ENCODE data around the gene AIFM2. TPM values are rescaled to one million over a fixed set of nuclear protein-coding genes. Genes with fewer than 3 reads are reported as not detected.
"Not testable (repeated sequence)": the region's sequence is repeated elsewhere in the genome, so short reads cannot be mapped to it uniquely, and the experiment has no call there.

Gene AIFM2
- total and polyA plus RNA-seq, 7 experiments from 2014 or later: 0.91 to 5.5 (median 3.2) TPM

DNA sequence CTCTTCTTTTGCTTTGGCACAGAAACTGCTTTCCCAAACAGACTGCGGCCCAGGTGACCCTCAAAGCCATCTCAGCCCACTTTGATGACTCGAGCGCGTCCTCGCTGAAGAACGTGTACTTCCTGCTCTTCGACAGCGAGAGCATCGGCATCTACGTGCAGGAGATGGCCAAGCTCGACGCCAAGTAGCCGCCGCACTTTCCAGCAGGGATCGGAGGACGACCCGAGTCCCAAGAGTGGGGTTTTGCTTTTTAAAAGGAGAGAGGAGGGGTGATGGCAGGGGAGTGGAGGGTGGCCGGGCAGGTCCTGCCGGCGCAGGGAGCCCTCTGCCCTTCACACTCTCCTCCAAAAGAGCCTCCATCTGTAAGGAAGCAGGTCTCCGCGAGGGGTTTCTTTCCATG lies 21.1 kb downstream of the AIFM2 start:
- Histone ChIP-seq H3K4me1 (ENCODE audit: control insufficient read depth in 2 of 2, insufficient read depth in 2 of 2, low read length in 2 of 2) (peaks cover 0 to 6% of the 10 kb centered on the region in 2 donors), H3K9me3 (ENCODE audit: control insufficient read depth in 2 of 3, low read length in 3 of 3) (no peaks in the 10 kb centered on the region), H3K36me3 (ENCODE audit: control insufficient read depth in 2 of 3, insufficient read depth in 3 of 3, low read length in 3 of 3) (peaks cover 0 to 53% (median 4%) of the 10 kb centered on the region in 3 experiments), H3K27ac (ENCODE audit: low read depth, low read length) (no peak overlapping the region), H3K4me3 (ENCODE audit: low read length) (no peak overlapping the region), H3K27me3 (ENCODE audit: control insufficient read depth in 2 of 2, insufficient read depth in 2 of 2, low read length in 2 of 2) (no peaks in the 10 kb centered on the region)
- intact Hi-C loops (cut with micrococcal nuclease): no loop called here
- H3K9me3 Mint-ChIP-seq: no peaks in the 10 kb centered on the region
- DNase-seq (no peak), ATAC-seq (no peak)
- peak overlapping the region in 2 of 9 donors; percentile 20 to 49 for H3K27ac Mint-ChIP-seq
- H3K4me3 Mint-ChIP-seq: no peak overlapping the region
- ChIA-PET POLR2A (no interaction called here), CTCF (no interaction called here)
- H3K4me1 Mint-ChIP-seq: peaks cover 4 to 10% (median 5%) of the 10 kb centered on the region in 7 donors
- peaks cover 0 to 37% (median 5%) of the 10 kb centered on the region in 5 donors for H3K36me3 Mint-ChIP-seq
- no peaks in the 10 kb centered on the region for H3K27me3 Mint-ChIP-seq

- Mint-ChIP-seq H3K9me3 (no peaks in the 10 kb centered on the region), H3K27me3 (no peaks in the 10 kb centered on the region), H3K27ac (peak overlapping the region in 2 of 9 donors; percentile 25 to 59), H3K36me3 (peaks cover 0 to 33% (median 5%) of the 10 kb centered on the region in 5 donors), H3K4me3 (no peak overlapping the region), H3K4me1 (peaks cover 0 to 10% (median 0%) of the 10 kb centered on the region in 7 donors)
- no peaks in the 10 kb centered on the region for H3K27me3 ChIP-seq (ENCODE audit: control insufficient read depth in 2 of 2, insufficient read depth in 2 of 2, low read length in 2 of 2)
- H3K4me1 ChIP-seq (ENCODE audit: control insufficient read depth in 2 of 2, insufficient read depth in 2 of 2, low read length in 2 of 2): no peaks in the 10 kb centered on the region
- no peak for ATAC-seq
- H3K36me3 ChIP-seq (ENCODE audit: control insufficient read depth in 2 of 3, insufficient read depth in 3 of 3, low read length in 3 of 3): peaks cover 0 to 62% (median 4%) of the 10 kb centered on the region in 3 experiments
- intact Hi-C loops (cut with micrococcal nuclease): no loop called here
- H3K4me3 ChIP-seq (ENCODE audit: low read length): no peak overlapping the region
- no peak overlapping the region for H3K27ac ChIP-seq (ENCODE audit: low read depth, low read length)
- DNase-seq: no peak
- CTCF ChIA-PET: interaction anchor here (0.7 kb wide), 1 partner anchor 15 kb away, joined by 3 read pairs; no protein-coding TSS in a partner anchor
- POLR2A ChIA-PET: interaction anchor here (1.3 kb wide), 1 partner anchor 17 kb away, joined by 4 read pairs; no protein-coding TSS in a partner anchor
- H3K9me3 ChIP-seq (ENCODE audit: control insufficient read depth in 2 of 3, low read length in 3 of 3): no peaks in the 10 kb centered on the region
Measured at GRCh38 chr10:70109064-70109729, 23.4 kb downstream of the AIFM2 start.

DNA sequence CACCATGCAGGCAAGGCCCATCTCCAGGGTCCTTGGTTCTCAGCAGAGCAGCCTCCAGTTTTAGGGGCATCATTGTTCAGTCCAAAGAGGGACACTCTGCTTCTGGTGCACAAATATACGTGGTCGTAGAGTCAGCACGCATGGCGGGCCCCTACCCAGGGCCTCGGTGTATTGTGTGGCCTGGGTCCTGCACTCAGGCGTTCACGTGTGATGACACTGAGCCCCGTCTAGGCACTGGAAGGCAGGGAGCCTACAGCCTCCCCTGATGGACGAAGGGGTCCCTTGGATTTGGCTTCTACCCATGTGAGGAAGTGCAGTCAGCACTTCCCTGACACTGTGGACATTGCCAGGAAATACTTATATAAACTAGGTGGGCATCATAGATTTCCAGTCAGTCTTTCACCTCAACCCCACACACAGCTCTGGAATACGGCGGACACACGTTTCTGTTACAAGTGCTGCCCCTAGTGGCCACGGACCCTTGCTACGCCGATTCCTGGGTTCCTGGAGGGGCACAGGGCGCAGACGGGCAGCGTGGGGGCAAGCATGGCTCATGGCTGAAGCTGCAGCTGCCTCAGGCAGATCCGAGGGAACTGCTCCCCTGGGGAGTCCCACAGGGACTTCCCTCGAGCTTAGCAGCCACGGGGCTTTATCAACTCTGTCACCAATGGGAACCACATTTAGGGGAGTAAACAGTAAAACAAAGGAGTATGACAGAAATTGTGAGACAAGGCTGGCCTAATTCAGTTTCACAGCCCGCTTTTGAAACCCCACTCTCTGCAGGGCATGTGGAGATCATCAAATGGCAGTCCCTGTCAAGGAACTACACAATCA lies 25.4 kb downstream of the AIFM2 start:
- Histone ChIP-seq H3K27me3 (ENCODE audit: control insufficient read depth in 2 of 2, insufficient read depth in 2 of 2, low read length in 2 of 2) (no peaks in the 10 kb centered on the region), H3K9me3 (ENCODE audit: control insufficient read depth in 2 of 3, low read length in 3 of 3) (no peaks in the 10 kb centered on the region), H3K4me3 (ENCODE audit: low read length) (no peak overlapping the region), H3K4me1 (ENCODE audit: control insufficient read depth in 2 of 2, insufficient read depth in 2 of 2, low read length in 2 of 2) (no peaks in the 10 kb centered on the region), H3K36me3 (ENCODE audit: control insufficient read depth in 2 of 3, insufficient read depth in 3 of 3, low read length in 3 of 3) (peaks cover 0 to 49% (median 0%) of the 10 kb centered on the region in 3 experiments), H3K27ac (ENCODE audit: low read depth, low read length) (no peak overlapping the region)
- POLR2A ChIA-PET: interaction anchor here (0.8 kb wide), 1 partner anchor 11 kb away, joined by 3 read pairs; no protein-coding TSS in a partner anchor
- Mint-ChIP-seq H3K4me3 (no peak overlapping the region), H3K9me3 (no peaks in the 10 kb centered on the region), H3K36me3 (peaks cover 0 to 28% (median 1%) of the 10 kb centered on the region in 5 donors), H3K27me3 (no peaks in the 10 kb centered on the region), H3K27ac (peak overlapping the region in 2 of 9 donors; percentile 2 to 15), H3K4me1 (peaks cover 0 to 9% (median 0%) of the 10 kb centered on the region in 7 donors)
- DNase-seq (no peak), ATAC-seq (no peak)
- intact Hi-C loops (cut with micrococcal nuclease): no loop called here
- CTCF ChIA-PET: interaction anchor here (1.2 to 1.6 kb wide), 2 partner anchors 12 to 38 kb away, joined by 3 read pairs; no protein-coding TSS in a partner anchor

DNA sequence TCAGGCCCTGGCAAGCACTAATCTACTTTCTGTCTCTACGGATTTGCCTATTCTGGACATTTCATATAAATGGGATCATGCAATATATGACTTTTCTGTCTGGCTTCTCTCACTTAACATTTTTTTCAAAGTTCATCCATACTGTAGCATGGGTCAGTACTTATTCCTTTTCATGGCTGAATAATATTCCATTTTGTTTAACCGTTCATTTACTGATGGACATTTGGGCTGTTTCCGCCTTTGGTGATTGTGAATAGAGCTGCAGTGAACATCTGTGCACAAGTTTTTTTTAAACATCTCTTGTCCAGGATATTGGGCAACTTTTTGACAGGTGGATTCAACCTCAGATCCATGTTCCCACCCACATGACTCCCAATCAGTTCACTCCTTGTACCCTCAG lies 31.0 kb downstream of the AIFM2 start:
- H3K36me3 Mint-ChIP-seq: peaks cover 5 to 45% (median 14%) of the 10 kb centered on the region in 5 donors
- ATAC-seq: no peak

GRCh38 chr10:70101068-70101562 lies 31.5 kb downstream of the AIFM2 start:
- H3K4me1 ChIP-seq (ENCODE audit: control insufficient read depth in 2 of 2, insufficient read depth in 2 of 2, low read length in 2 of 2); ATAC-seq; POLR2A ChIA-PET; CTCF ChIA-PET; DNase-seq; H3K27me3 Mint-ChIP-seq; H3K9me3 Mint-ChIP-seq; H3K4me3 ChIP-seq (ENCODE audit: low read length); H3K27ac ChIP-seq (ENCODE audit: low read depth, low read length); intact Hi-C loops (cut with micrococcal nuclease); H3K4me3 Mint-ChIP-seq; H3K27me3 ChIP-seq (ENCODE audit: control insufficient read depth in 2 of 2, insufficient read depth in 2 of 2, low read length in 2 of 2); H3K9me3 ChIP-seq (ENCODE audit: control insufficient read depth in 2 of 3, low read length in 3 of 3): not testable (repeated sequence)
- H3K36me3 ChIP-seq (ENCODE audit: control insufficient read depth in 2 of 3, insufficient read depth in 3 of 3, low read length in 3 of 3): peaks cover 7 to 47% (median 8%) of the 10 kb centered on the region in 3 experiments
- H3K27ac Mint-ChIP-seq: peak overlapping the region in 1 of 9 donors; percentile 44
- peaks cover 2 to 12% (median 9%) of the 10 kb centered on the region in 7 donors for H3K4me1 Mint-ChIP-seq
- H3K36me3 Mint-ChIP-seq: peaks cover 5 to 47% (median 14%) of the 10 kb centered on the region in 5 donors

More for the DNA sequence above, 31.0 kb downstream of the AIFM2 start:
- Histone ChIP-seq H3K36me3 (ENCODE audit: control insufficient read depth in 2 of 3, insufficient read depth in 3 of 3, low read length in 3 of 3) (peaks cover 3 to 51% (median 7%) of the 10 kb centered on the region in 3 experiments), H3K4me3 (ENCODE audit: low read length) (no peak overlapping the region), H3K4me1 (ENCODE audit: control insufficient read depth in 2 of 2, insufficient read depth in 2 of 2, low read length in 2 of 2) (no peaks in the 10 kb centered on the region), H3K27ac (ENCODE audit: low read depth, low read length) (no peak overlapping the region), H3K9me3 (ENCODE audit: control insufficient read depth in 2 of 3, low read length in 3 of 3) (no peaks in the 10 kb centered on the region), H3K27me3 (ENCODE audit: control insufficient read depth in 2 of 2, insufficient read depth in 2 of 2, low read length in 2 of 2) (no peaks in the 10 kb centered on the region)
- Mint-ChIP-seq H3K9me3 (peaks cover 0 to 2% (median 0%) of the 10 kb centered on the region in 11 donors), H3K27ac (peak overlapping the region in 1 of 9 donors; percentile 12), H3K4me1 (peaks cover 0 to 8% (median 4%) of the 10 kb centered on the region in 7 donors), H3K27me3 (no peaks in the 10 kb centered on the region), H3K4me3 (peak overlapping the region in 1 of 10 donors; percentile 3)
- intact Hi-C loops (cut with micrococcal nuclease): no loop called here
- ChIA-PET CTCF (no interaction called here), POLR2A (no interaction called here)
- no peak for DNase-seq

DNA sequence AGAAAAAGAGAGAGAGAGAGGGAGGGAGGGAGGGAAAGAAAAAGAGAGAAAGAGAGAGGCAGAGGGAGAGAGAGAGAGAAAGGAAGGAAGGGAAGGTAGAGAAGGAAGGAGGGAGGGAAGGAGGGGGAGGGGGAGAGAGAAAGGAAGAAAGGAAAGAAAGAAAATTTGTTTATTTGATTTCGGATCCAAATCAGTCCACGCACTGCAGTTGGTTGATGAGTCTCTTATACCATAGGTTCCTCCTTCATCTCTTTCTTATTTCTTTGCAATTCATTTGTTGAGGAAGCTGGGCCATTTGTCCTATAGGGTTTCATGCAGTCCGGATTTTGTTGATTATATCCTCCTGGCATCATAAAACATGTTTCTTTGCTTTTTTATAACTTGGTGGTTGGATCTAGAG lies 34.4 kb downstream of the AIFM2 start:
- DNase-seq (no peak), ATAC-seq (no peak)
- H3K4me1 Mint-ChIP-seq: peaks cover 10 to 36% (median 28%) of the 10 kb centered on the region in 7 donors
- no peaks in the 10 kb centered on the region for H3K27me3 Mint-ChIP-seq
- ChIA-PET POLR2A (no interaction called here), CTCF (interaction anchor here (0.6 kb wide), 1 partner anchor 49 kb away, joined by 3 read pairs; no protein-coding TSS in a partner anchor)
- no peak overlapping the region for H3K4me3 Mint-ChIP-seq
- H3K9me3 ChIP-seq (ENCODE audit: control insufficient read depth in 2 of 3, low read length in 3 of 3): no peaks in the 10 kb centered on the region
- H3K27me3 ChIP-seq (ENCODE audit: control insufficient read depth in 2 of 2, insufficient read depth in 2 of 2, low read length in 2 of 2): no peaks in the 10 kb centered on the region
- H3K36me3 Mint-ChIP-seq: peaks cover 5 to 56% (median 14%) of the 10 kb centered on the region in 5 donors
- H3K4me3 ChIP-seq (ENCODE audit: low read length): no peak overlapping the region
- peaks cover 7 to 37% (median 9%) of the 10 kb centered on the region in 3 experiments for H3K36me3 ChIP-seq (ENCODE audit: control insufficient read depth in 2 of 3, insufficient read depth in 3 of 3, low read length in 3 of 3)
- peaks cover 0 to 5% (median 0%) of the 10 kb centered on the region in 11 donors for H3K9me3 Mint-ChIP-seq
- peaks cover 12 to 13% of the 10 kb centered on the region in 2 donors for H3K4me1 ChIP-seq (ENCODE audit: control insufficient read depth in 2 of 2, insufficient read depth in 2 of 2, low read length in 2 of 2)
- peak overlapping the region in 2 of 9 donors; percentile 13 to 74 for H3K27ac Mint-ChIP-seq
- no peak overlapping the region for H3K27ac ChIP-seq (ENCODE audit: low read depth, low read length)
- intact Hi-C loops (cut with micrococcal nuclease): no loop called here

Data from naive thymus-derived CD4-positive, alpha-beta T cell (primary cell).